GM12872 (cell line): Measurements from ENCODE around the gene RXRG.

Experiments
- TF ChIP-seq, protein P1 (sequence below): IDR thresholded peaks from 3 replicates; pipeline ENCODE4 v1.5.1; 2011; ENCODE audit warnings: low read depth, mild to moderate bottlenecking, low read length, moderate library complexity; ENCODE audit not compliant: insufficient read depth

The RXRG gene

DNA sequence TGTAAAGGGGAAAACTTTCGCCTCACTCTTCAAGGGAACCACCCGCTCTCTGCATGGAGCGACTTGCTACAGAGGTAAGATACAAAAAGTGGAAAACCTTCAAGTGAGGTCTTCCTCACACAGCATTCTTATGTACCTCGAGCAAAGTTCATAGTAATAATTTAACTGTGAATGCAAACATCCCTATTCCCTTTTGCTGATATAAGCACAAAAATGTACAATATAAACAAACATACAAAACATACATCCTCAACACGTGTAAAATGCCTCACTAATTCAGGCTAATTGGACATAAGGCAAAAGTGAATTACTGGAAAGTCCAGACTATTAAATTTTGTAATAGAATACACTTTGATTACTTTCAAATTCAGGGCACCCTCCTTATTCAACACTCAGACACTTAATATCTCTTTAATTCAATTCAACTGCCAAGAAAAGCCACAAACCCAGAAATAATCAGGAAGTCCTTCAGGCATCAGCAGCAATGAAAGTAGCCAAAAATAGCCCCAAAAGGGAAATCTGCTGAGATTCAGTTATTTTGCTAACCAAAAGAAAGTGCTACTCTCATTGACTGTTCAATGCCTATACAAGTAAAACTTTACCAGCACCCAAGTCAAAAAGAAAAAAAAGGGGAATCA lies 73.2 kb downstream of the RXRG start:
- TF ChIP-seq, protein P1, sequence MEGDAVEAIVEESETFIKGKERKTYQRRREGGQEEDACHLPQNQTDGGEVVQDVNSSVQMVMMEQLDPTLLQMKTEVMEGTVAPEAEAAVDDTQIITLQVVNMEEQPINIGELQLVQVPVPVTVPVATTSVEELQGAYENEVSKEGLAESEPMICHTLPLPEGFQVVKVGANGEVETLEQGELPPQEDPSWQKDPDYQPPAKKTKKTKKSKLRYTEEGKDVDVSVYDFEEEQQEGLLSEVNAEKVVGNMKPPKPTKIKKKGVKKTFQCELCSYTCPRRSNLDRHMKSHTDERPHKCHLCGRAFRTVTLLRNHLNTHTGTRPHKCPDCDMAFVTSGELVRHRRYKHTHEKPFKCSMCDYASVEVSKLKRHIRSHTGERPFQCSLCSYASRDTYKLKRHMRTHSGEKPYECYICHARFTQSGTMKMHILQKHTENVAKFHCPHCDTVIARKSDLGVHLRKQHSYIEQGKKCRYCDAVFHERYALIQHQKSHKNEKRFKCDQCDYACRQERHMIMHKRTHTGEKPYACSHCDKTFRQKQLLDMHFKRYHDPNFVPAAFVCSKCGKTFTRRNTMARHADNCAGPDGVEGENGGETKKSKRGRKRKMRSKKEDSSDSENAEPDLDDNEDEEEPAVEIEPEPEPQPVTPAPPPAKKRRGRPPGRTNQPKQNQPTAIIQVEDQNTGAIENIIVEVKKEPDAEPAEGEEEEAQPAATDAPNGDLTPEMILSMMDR: no peak

GRCh38 chr1:165369255-165369848 lies 75.6 kb downstream of the RXRG start:
- TF ChIP-seq, protein P1: peak; percentile 96

- TF ChIP-seq, protein P1: peak; percentile 99
These were observed 77.4 kb downstream of the RXRG start for GRCh38 chr1:165367375-165367993.

- TF ChIP-seq, protein P1: no peak
These were observed 79.6 kb downstream of the RXRG start for GRCh38 chr1:165365341-165365740.

GRCh38 chr1:165364568-165365133 lies 80.3 kb downstream of the RXRG start:
- TF ChIP-seq, protein P1: no peak

GRCh38 chr1:165356876-165357275 lies 88.0 kb downstream of the RXRG start:
- TF ChIP-seq, protein P1: no peak

DNA sequence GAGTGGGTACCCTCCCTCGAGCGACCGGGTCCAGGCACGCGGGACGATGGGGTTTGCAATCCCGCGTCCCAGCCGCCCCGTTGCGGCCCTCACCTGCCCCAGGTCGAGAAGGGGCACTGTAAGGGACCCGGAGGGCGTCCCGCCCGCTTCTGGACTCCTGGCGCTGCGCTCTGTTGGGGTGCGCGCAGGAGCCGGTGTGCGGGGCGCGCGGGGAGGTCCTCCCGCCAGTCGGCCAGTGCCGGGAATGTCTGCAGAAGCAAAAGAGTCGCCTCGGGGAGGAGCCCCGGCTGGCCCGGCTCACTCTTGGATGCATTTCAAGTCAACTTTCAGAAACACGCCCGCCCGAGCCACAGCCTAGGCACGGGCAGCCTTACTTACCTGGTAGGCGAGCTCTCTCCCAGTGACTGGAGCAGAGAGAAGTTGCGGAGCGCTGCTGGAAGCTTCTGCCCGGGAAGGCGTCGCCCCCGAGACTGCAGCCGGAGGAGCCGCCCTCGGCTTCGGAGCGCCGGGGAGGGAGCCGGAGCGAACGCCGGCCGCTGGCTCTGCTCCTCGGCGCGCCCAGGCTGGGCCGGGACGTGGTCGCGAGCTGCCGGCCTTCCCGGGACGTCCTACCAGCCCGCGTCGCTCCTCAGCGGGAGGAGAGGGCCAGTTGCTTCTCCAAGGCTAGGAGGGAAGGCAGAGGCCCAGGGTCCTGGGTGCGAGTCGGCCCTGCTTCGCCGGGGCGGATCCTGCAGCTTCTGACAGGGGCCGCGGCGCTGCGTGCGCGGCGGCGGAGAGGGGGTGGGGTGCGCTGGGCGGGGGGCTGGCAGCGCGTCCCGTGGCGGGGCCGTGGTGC lies 88.7 kb downstream of the RXRG start, which contains the start of gene LMX1A:
Gene LMX1A (minus strand): TSS at position 739 of the 835 bp plus-strand sequence. CDS start 1,156 bp downstream, outside the sequence.
- TF ChIP-seq, protein P1: no peak
